ENCODE results near the gene S100A7A.

Gene S100A7A

GRCh38 chr1:153415850-153416570, at the start of gene S100A7A:
Gene S100A7A (plus strand): TSS chr1:153416520. CDS start chr1:153418083, 1,563 bp downstream.
- DNase-seq (ENCODE audit: low read depth): no peak

- no peak for DNase-seq (ENCODE audit: low read depth)
These were observed 49.2 kb upstream of the S100A7A start for GRCh38 chr1:153367090-153367489.

GRCh38 chr1:153368495-153368894, 47.8 kb upstream of the S100A7A start:
- DNase-seq (ENCODE audit: low read depth): no peak

GRCh38 chr1:153370146-153370545, 46.2 kb upstream of the S100A7A start:
- no peak for DNase-seq (ENCODE audit: low read depth)

- DNase-seq (ENCODE audit: low read depth): no peak
These were observed 45.1 kb upstream of the S100A7A start for GRCh38 chr1:153371231-153371630.

- no peak for DNase-seq (ENCODE audit: low read depth)
These were observed 43.7 kb upstream of the S100A7A start for GRCh38 chr1:153372571-153372970.

GRCh38 chr1:153374071-153374470, 42.2 kb upstream of the S100A7A start:
- no peak for DNase-seq (ENCODE audit: low read depth)

GRCh38 chr1:153375511-153375910, 40.8 kb upstream of the S100A7A start, which contains the start of gene S100A12:
Gene S100A12 (minus strand): TSS chr1:153375621. CDS start chr1:153374592, 1,029 bp downstream.
- peak; percentile 90 for DNase-seq (ENCODE audit: low read depth)

GRCh38 chr1:153379591-153379990, 36.7 kb upstream of the S100A7A start:
- no peak for DNase-seq (ENCODE audit: low read depth)

- DNase-seq (ENCODE audit: low read depth): no peak
These were observed 35.6 kb upstream of the S100A7A start for GRCh38 chr1:153380711-153381110.

- no peak for DNase-seq (ENCODE audit: low read depth)
These were observed 31.3 kb upstream of the S100A7A start for GRCh38 chr1:153384958-153385580.

- DNase-seq (ENCODE audit: low read depth): no peak
These were observed 29.8 kb upstream of the S100A7A start for GRCh38 chr1:153386500-153386901.

- DNase-seq (ENCODE audit: low read depth): no peak
These were observed 29.3 kb upstream of the S100A7A start for GRCh38 chr1:153387001-153387400.

GRCh38 chr1:153387785-153388184, 28.5 kb upstream of the S100A7A start:
- no peak for DNase-seq (ENCODE audit: low read depth)

GRCh38 chr1:153389401-153389800, 26.9 kb upstream of the S100A7A start:
- DNase-seq (ENCODE audit: low read depth): no peak

GRCh38 chr1:153389973-153390879, 26.1 kb upstream of the S100A7A start:
- DNase-seq (ENCODE audit: low read depth): no peak

GRCh38 chr1:153390938-153391710, 25.2 kb upstream of the S100A7A start, which contains the start of gene S100A8:
Gene S100A8 (minus strand): TSS chr1:153391073. CDS start chr1:153390535, 538 bp downstream.
- no peak for DNase-seq (ENCODE audit: low read depth)

- DNase-seq (ENCODE audit: low read depth): no peak
These were observed 24.1 kb upstream of the S100A7A start for GRCh38 chr1:153392258-153392657.

- DNase-seq (ENCODE audit: low read depth): no peak
These were observed 23.5 kb upstream of the S100A7A start for GRCh38 chr1:153392822-153393221.

- no peak for DNase-seq (ENCODE audit: low read depth)
These were observed 22.4 kb upstream of the S100A7A start for GRCh38 chr1:153393926-153394325.

GRCh38 chr1:153394391-153394790, 21.9 kb upstream of the S100A7A start:
- DNase-seq (ENCODE audit: low read depth): no peak

Data from ELR (cell line).